T-helper 17 cell (primary cell): ENCODE data around the gene ABI2. TPM values are rescaled to one million over a fixed set of nuclear protein-coding genes. Genes with fewer than 3 reads are reported as not detected.
A peak's percentile ranks its signal among the peaks of the same experiment; 100 is the strongest.
"Not testable (repeated sequence)": the region's sequence is repeated elsewhere in the genome, so short reads cannot be mapped to it uniquely, and the experiment has no call there.

Experiments
- ATAC-seq: fragments of 150-1000 bp; cut with Tn5 transposase; 2 replicates; pipeline ENCODE4 v1.10.0; 2021; ENCODE audit warnings: mild to moderate bottlenecking, moderate library complexity
- DNase-seq, 3 donors: peaks; one replicate each; pipeline versions ENCODE4 v3.0.0 to v3.0.0-alpha.2; 2020 to 2021
- H3K9me3 ChIP-seq: one replicate; pipeline ENCODE4 v1.7.0; 2013; ENCODE audit warnings: low read length, mild to moderate bottlenecking; ENCODE audit not compliant: control insufficient read depth, poor library complexity, severe bottlenecking
- H3K27ac Mint-ChIP-seq: one replicate; pipeline ENCODE4 v1.8.0; 2022; ENCODE audit warnings: mild to moderate bottlenecking, moderate library complexity, mixed read lengths
- H3K27me3 Mint-ChIP-seq: one replicate; pipeline ENCODE4 v1.8.0; 2022; ENCODE audit warnings: mixed read lengths
- H3K36me3 Mint-ChIP-seq: one replicate; pipeline ENCODE4 v1.8.0; 2022; ENCODE audit warnings: low read depth, mixed read lengths
- H3K4me1 Mint-ChIP-seq: one replicate; pipeline ENCODE4 v1.8.0; 2022; ENCODE audit warnings: mild to moderate bottlenecking, mixed read lengths
- H3K4me3 Mint-ChIP-seq: one replicate; pipeline ENCODE4 v1.8.0; 2022; ENCODE audit warnings: mild to moderate bottlenecking, moderate library complexity, mixed read lengths
- total RNA-seq, 4 donors: library from RNA in 2 of 4; stranded (reverse) in 2 of 4; gene quantifications; one replicate each; pipeline ENCODE4 v1.2.3 and lab custom pipeline; 2022 to 2026

Gene ABI2
- total RNA-seq, 2 donors from 2014 or later = 17.4 to 25.2 TPM

DNA sequence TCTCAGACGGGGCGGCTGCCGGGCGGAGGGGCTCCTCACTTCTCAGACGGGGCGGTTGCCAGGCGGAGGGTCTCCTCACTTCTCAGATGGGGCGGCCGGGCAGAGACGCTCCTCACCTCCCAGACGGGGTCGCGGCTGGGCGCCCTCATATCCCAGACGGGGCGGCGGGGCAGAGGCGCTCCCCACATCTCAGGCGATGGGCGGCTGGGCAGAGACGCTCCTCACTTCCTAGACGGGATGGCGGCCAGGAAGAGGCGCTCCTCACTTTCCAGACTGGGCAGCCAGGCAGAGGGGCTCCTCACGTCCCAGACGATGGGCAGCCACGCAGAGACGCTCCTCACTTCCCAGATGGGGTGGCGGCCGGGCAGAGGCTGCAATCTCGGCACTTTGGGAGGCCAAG is 44.5 kb downstream of the ABI2 start:
- H3K9me3 ChIP-seq, ATAC-seq, H3K27ac Mint-ChIP-seq, H3K4me1 Mint-ChIP-seq, H3K27me3 Mint-ChIP-seq, H3K36me3 Mint-ChIP-seq, DNase-seq, H3K4me3 Mint-ChIP-seq: not testable (repeated sequence)

DNA sequence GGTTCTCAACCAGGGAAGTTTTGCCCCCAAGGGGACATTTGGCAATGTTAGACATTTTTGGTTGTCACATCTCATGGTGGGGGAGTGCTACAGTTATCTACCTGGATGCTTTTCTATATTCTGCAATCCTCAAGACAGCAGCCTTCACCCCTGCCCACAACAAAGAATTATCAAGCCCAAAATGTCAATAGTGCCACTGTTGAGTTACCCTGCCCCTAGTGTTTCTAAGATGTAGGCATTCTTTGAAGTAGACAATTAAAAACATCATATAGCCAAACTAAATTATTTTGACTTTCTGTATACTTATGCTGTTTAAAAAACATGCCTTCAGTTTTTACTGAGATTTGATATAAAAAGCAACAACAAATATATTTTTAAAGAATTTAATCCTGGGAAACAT is 48.0 kb downstream of the ABI2 start:
- ATAC-seq (no peak), DNase-seq (no peak)
- H3K4me3 Mint-ChIP-seq = no peak overlapping the region
- H3K36me3 Mint-ChIP-seq = no peaks in the 10 kb centered on the region
- no peaks in the 10 kb centered on the region for H3K9me3 ChIP-seq
- no peak overlapping the region for H3K27ac Mint-ChIP-seq
- H3K27me3 Mint-ChIP-seq = no peaks in the 10 kb centered on the region
- peaks cover 4% of the 10 kb centered on the region for H3K4me1 Mint-ChIP-seq

DNA sequence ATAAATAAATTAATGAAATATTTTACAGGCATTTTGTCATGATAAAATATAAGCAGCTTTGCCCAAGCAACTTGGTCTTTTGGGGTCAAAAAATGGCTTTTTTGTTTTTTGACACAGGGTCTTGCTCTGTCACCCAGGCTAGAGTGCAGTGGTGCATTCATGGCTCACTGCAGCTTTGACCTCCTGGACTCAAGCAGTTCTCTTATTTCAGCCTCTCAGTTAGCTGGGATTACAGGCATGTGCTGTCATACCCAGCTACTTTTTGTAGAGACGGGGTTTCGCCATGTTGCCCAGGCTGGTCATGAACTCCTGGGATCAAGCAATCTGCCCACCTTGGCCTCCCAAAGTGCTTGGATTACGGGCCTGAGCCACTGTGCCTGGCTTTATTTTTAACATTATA is 51.0 kb downstream of the ABI2 start:
- ATAC-seq (no peak), DNase-seq (no peak)
- Mint-ChIP-seq H3K36me3 (no peaks in the 10 kb centered on the region), H3K27ac (no peak overlapping the region), H3K4me3 (no peak overlapping the region), H3K27me3 (no peaks in the 10 kb centered on the region), H3K4me1 (peaks cover 4% of the 10 kb centered on the region)
- H3K9me3 ChIP-seq = no peaks in the 10 kb centered on the region

DNA sequence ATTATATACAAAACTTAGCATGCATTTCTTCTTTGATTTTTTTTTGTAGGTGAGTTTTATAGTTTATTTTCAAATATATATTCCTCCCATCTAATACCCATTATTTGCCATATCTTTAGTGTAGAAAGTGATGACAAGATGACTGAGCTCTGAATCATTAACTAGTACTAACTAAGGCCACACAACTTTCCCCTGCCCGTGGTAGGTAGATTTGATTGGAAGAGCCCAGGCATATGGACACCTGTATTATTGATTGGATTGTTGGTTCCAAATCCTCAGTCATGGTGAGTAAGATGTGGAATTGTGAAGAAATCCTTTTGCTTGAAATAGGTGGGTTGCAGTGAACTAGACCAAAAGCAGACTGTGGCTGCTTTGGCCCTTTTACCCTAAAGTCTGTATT is 54.8 kb downstream of the ABI2 start:
- H3K9me3 ChIP-seq = no peaks in the 10 kb centered on the region
- Mint-ChIP-seq H3K27ac (no peak overlapping the region), H3K4me3 (no peak overlapping the region), H3K27me3 (no peaks in the 10 kb centered on the region), H3K36me3 (no peaks in the 10 kb centered on the region), H3K4me1 (peaks cover 2% of the 10 kb centered on the region)
- ATAC-seq = no peak
- no peak for DNase-seq

DNA sequence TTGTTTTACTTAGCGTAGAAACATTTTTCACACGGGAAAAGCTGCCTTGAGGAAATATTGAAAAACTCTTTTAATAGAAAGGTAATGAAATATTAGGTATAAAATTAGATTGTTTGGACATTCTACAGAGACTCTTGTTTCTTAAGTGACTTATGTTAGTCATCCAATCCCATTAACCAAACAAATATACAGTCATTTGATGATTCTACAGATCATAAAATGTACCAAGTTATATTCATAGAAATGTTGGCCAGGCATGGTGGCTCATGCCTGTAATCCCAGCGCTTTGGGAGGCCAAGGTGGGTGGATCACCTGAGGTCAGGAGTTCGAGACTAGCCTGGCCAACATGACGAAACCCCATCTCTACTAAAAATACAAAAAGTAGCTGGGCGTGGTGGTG is 60.0 kb downstream of the ABI2 start:
- not testable (repeated sequence) for H3K4me1 Mint-ChIP-seq, H3K27me3 Mint-ChIP-seq, H3K27ac Mint-ChIP-seq, H3K9me3 ChIP-seq, H3K4me3 Mint-ChIP-seq, DNase-seq, H3K36me3 Mint-ChIP-seq, ATAC-seq

DNA sequence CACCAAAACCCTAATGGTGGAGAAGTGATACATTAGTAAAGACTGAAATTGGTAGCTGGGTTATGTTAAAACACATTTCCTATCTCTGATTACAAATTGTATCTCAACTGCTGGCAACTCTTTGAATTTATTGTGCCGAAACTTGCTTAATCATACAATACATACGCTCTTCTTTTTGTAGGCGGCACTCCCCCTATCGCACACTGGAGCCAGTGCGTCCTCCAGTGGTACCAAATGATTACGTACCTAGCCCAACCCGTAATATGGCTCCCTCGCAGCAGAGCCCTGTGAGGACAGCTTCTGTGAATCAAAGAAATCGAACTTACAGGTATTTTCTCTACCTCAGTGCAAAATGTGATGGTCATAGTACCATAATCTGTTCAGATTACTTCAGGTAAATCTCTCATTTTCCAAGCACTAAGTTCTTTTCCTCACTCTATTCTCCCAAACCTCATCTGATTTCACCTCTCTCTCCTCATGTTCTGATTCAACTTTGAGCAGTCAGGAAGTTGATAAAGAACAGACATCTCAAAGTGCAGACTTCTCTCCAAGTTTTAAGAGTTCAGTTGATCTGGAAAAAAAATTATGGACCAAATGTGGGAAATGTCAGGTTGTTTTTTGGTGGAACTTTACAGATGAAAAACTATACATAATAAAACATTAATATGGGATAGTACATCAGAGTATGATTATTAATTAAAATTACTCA is 66.5 kb downstream of the ABI2 start:
- Mint-ChIP-seq H3K36me3 (peaks cover 6% of the 10 kb centered on the region), H3K27ac (peak overlapping the region; percentile 9), H3K27me3 (no peaks in the 10 kb centered on the region), H3K4me3 (no peak overlapping the region), H3K4me1 (peaks cover 2% of the 10 kb centered on the region)
- ATAC-seq (no peak), DNase-seq (no peak)
- no peaks in the 10 kb centered on the region for H3K9me3 ChIP-seq

DNA sequence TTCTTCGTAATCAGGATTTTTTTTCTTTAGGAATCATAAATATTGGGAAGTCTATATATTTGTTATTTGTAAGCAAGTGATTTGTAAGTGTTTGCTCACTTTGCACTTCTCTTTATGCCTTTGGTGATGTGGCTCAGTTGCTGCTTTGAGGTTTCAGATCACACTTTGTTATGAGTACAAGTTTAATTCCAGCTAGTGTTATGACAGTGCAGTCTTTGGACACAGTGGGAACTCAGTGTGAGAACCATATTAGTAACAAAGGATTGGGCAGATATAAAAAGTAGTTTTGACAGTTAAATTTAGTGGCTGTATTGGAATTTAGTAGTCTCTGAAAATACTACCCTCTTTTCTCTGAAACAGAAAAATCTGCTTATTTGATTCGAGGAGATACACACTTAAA is 67.7 kb downstream of the ABI2 start:
- H3K27me3 Mint-ChIP-seq = no peaks in the 10 kb centered on the region
- no peak overlapping the region for H3K4me3 Mint-ChIP-seq
- no peak for ATAC-seq
- H3K36me3 Mint-ChIP-seq = peaks cover 6% of the 10 kb centered on the region
- no peak for DNase-seq
- H3K9me3 ChIP-seq = no peaks in the 10 kb centered on the region
- peaks cover 2% of the 10 kb centered on the region for H3K4me1 Mint-ChIP-seq
- no peak overlapping the region for H3K27ac Mint-ChIP-seq

DNA sequence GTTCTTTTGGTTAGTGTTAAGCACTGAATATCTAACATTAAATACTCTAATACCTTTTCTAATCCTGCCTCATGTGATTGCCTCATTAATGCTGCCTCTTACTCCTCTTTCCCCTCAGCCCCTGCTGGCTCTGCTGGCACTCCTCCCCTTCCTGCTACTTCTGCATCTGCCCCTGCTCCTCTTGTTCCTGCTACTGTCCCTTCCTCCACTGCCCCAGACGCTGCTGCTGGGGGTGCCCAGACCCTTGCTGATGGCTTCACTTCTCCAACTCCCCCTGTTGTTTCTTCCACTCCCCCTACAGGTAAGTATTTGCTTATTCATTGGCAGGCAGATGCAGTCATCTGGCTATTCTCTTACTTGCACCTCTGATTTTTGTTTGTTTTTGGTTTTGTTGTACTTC is 68.5 kb downstream of the ABI2 start:
- DNase-seq (no peak), ATAC-seq (no peak)
- no peaks in the 10 kb centered on the region for H3K9me3 ChIP-seq
- no peaks in the 10 kb centered on the region for H3K27me3 Mint-ChIP-seq
- peaks cover 6% of the 10 kb centered on the region for H3K36me3 Mint-ChIP-seq
- no peak overlapping the region for H3K27ac Mint-ChIP-seq
- no peak overlapping the region for H3K4me3 Mint-ChIP-seq
- peaks cover 2% of the 10 kb centered on the region for H3K4me1 Mint-ChIP-seq

DNA sequence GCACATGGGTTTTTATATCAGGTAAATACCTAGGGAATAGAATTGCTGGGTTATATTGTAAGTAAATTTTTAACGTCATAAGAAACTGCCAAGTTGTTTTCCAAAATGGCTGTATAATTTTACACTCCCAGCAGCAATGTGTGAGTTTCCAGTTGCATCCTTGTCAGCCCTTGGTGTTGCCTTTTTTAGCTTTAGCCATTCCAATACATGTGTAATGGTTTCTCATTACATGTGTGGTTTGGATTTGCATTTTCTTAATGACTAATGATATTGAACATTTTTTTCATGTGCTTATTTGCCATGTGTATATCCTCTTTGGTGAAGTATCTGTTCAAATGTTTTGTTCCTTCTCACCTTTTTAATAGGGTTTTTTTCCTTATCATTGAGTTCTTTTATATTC is 70.8 kb downstream of the ABI2 start:
- ATAC-seq (no peak), DNase-seq (no peak)
- Mint-ChIP-seq H3K4me3 (no peak overlapping the region), H3K27me3 (no peaks in the 10 kb centered on the region), H3K36me3 (peaks cover 6% of the 10 kb centered on the region), H3K27ac (no peak overlapping the region), H3K4me1 (peaks cover 2% of the 10 kb centered on the region)
- no peaks in the 10 kb centered on the region for H3K9me3 ChIP-seq

DNA sequence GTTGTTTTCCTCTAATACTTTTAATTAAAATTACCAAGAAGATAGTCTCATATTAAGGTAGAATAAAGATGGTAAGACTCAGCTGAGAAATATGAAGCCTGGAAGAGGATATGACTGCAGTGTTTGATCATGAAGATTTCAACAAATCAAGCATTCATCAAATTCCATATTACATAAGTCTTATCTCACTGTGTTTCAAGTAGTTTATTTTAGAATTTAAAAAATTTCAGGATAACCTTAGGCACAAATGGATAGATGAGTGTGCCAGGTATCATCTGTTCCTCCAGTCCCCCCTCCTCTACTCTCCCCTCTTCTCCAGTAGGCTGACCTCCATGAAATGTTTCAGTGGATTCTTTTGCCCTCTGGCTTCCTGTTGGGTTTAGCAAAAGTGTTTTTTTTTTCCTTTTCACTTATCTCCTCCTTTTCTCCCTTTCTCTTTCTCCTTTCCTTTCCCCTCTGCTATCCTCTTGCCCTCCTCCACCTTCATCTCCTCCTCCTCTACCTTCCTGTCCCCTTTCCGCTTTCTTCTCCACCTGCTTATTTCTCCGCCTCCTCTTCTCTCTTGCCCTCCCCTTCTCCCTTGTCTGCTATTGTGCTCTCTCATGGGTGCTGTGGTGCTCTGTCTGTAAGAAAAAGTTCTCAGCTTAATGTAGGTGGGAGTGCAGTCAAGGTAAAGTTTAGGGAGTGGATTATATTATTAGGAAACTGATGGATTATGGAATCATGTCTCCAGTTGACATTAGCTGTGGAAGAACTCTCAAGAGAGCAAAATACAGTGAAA is 72.8 kb downstream of the ABI2 start:
- Mint-ChIP-seq H3K27me3 (no peaks in the 10 kb centered on the region), H3K4me3 (peak overlapping the region; percentile 4), H3K36me3 (no peaks in the 10 kb centered on the region), H3K4me1 (no peaks in the 10 kb centered on the region), H3K27ac (no peak overlapping the region)
- H3K9me3 ChIP-seq = no peaks in the 10 kb centered on the region
- ATAC-seq (no peak), DNase-seq (no peak)

DNA sequence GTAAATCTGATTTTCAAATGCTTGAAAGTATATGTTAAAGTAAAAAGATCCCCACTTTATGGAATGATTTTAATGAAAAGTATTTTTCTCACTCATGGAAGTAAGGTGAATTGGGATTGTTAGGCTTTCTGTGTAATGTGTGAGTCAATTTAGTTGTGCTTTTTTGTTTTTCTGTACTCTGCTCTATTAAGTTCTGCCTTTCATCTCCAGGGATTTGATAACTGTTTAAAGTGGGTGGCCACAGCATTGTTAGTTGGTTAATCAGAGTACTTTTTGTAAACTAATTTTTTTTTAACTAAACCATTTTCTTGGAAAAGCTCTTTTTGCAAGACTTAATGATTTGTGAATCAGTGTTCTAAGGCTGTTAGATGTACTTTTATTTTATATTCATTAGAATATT is 76.8 kb downstream of the ABI2 start:
- Mint-ChIP-seq H3K4me1 (peaks cover 1% of the 10 kb centered on the region), H3K36me3 (peaks cover 6% of the 10 kb centered on the region), H3K27me3 (no peaks in the 10 kb centered on the region), H3K27ac (no peak overlapping the region), H3K4me3 (no peak overlapping the region)
- H3K9me3 ChIP-seq = no peaks in the 10 kb centered on the region
- ATAC-seq (no peak), DNase-seq (no peak)

DNA sequence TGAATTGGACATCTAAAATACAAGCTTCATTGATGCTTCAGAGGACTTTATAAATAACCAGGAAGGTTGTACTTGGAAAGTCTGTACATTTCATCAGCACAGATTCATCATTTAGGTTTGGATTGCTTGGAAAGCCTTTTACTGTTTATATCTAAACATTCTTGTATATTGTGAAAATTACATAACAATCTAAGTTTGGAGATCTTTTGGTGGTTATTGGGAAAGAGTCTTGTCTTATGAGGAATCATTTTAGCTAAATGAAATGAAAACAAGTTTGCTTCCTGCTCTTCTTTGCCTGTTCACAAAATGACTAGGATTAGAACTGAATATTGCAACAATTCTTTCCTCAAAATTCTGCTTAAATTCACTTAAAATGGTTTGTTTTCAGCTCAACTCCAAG is 79.3 kb downstream of the ABI2 start:
- no peak for ATAC-seq
- H3K27ac Mint-ChIP-seq = no peak overlapping the region
- no peak for DNase-seq
- H3K9me3 ChIP-seq = no peaks in the 10 kb centered on the region
- H3K4me1 Mint-ChIP-seq = peaks cover 6% of the 10 kb centered on the region
- H3K36me3 Mint-ChIP-seq = peaks cover 13% of the 10 kb centered on the region
- no peaks in the 10 kb centered on the region for H3K27me3 Mint-ChIP-seq
- H3K4me3 Mint-ChIP-seq = no peak overlapping the region

DNA sequence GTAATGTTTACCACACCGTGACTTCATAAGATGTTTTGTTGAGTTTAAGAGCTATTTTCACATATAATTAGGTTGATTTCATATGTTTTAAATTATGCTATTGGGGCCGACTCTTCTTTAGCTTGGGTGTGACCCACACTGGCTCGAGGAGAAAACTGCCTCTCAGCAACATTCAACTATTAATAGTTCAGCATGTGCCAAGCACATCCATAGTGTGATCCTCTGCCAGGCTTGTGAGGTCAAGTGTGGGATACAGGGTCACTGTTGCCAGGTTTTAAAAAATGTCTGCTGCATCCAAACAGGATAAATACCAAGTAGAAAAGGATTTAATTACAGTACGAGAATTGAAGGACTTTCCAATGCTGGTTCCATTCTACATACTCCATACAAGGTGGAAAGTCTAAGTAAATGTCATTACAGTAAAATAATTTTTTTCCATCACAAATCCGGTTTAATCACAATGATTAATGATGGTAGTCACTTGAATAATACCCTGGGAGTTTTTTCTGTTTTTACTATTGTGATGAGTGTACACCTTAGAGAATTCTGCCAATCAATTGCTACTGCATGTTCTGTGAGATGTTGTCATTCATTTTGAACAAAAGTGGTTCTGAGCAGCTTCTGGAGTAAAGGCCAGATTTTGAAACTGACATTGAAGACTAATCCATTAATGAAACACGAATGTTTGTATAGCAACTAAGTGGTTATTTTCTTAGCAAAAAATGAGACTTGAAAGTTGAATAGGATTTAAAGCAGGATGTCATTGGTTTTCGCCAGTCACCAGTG is 84.5 kb downstream of the ABI2 start:
- no peaks in the 10 kb centered on the region for H3K9me3 ChIP-seq
- Mint-ChIP-seq H3K27ac (no peak overlapping the region), H3K4me1 (peaks cover 8% of the 10 kb centered on the region), H3K27me3 (no peaks in the 10 kb centered on the region), H3K36me3 (peaks cover 15% of the 10 kb centered on the region), H3K4me3 (no peak overlapping the region)
- no peak for DNase-seq
- ATAC-seq = no peak
